Activated CD4-positive, alpha-beta T cell treated with anti-CD3 and anti-CD28 coated beads, Interleukin-2, amount 10 ng/mL, durations not matched to agents 7 days and 5 days (primary cell): ENCODE results near the gene NUP93. TPM values are rescaled to one million over a fixed set of nuclear protein-coding genes. Genes with fewer than 3 reads are reported as not detected.

ENCODE experiments used
- CTCF ChIA-PET: fragments of 350-600 bp; sonication (Branson Sonifier 250); formaldehyde crosslinking; loops from one replicate; lab custom pipeline; 2021; ENCODE audit warnings: antibody characterized with exemption; lab: Charles Lee
- POLR2A ChIA-PET: fragments of 350-600 bp; sonication (Branson Sonifier 250); formaldehyde crosslinking; loops from one replicate; lab custom pipeline; 2021; ENCODE audit warnings: antibody characterized with exemption; lab: Charles Lee
- DNase-seq: peaks from one replicate; pipeline ENCODE4 v3.0.0-alpha.2; 2020
- H3K27ac Mint-ChIP-seq: one replicate; pipeline ENCODE4 v1.8.0; 2021; ENCODE audit warnings: mild to moderate bottlenecking, moderate library complexity, mixed read lengths
- H3K27me3 Mint-ChIP-seq: one replicate; pipeline ENCODE4 v1.8.0; 2021; ENCODE audit warnings: mixed read lengths
- H3K36me3 Mint-ChIP-seq: one replicate; pipeline ENCODE4 v1.8.0; 2021; ENCODE audit warnings: low read depth, mixed read lengths
- H3K4me1 Mint-ChIP-seq: one replicate; pipeline ENCODE4 v1.8.0; 2021; ENCODE audit warnings: mixed read lengths
- H3K4me3 Mint-ChIP-seq: one replicate; pipeline ENCODE4 v1.8.0; 2021; ENCODE audit warnings: mild to moderate bottlenecking, moderate library complexity, mixed read lengths
- H3K9me3 Mint-ChIP-seq: one replicate; pipeline ENCODE4 v1.8.0; 2021; ENCODE audit warnings: mixed read lengths
- total RNA-seq, 2 experiments: library from RNA; stranded (reverse); gene quantifications; one replicate each; pipeline ENCODE4 v1.2.3, GENCODE V29; 2021

The NUP93 gene
- total RNA-seq, 2 experiments from 2014 or later: 85.0 to 85.9 TPM

GRCh38 chr16:56852401-56852730, 122.4 kb downstream of the NUP93 start:
- peaks cover 18% of the 10 kb centered on the region for H3K4me1 Mint-ChIP-seq
- ChIA-PET POLR2A (no interaction called here), CTCF (interaction anchor here (0.6 to 4.4 kb wide), 5 partner anchors 10 to 18 kb away, joined by 3 to 23 read pairs (median 3); no protein-coding TSS in a partner anchor)

DNA sequence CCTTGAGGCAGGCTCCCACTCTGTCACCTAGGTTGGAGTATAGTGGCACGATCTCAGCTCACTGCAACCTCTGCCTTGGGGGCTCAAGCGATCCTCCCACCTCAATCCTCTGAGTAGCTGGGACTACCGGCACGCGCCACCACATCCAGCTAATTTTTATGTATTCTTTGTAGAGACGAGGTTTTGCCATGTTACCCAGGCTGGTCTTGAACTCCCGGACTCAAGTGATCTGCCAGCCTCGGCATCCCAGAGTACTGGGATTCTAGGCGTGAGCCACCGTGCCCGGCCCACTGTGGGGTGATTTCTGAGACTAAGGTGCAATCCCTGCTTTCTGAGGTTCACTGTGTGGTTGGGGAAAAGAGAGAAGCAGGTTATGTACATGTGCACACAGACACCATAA, 123.0 kb downstream of the NUP93 start:
- Mint-ChIP-seq H3K27me3 (no peaks in the 10 kb centered on the region), H3K9me3 (peaks cover 5% of the 10 kb centered on the region), H3K4me3 (no peak overlapping the region), H3K36me3 (peaks cover 13% of the 10 kb centered on the region), H3K4me1 (peaks cover 12% of the 10 kb centered on the region), H3K27ac (no peak overlapping the region)
- DNase-seq: no peak
- POLR2A ChIA-PET: no interaction called here
- CTCF ChIA-PET: interaction anchor here (0.6 to 4.4 kb wide), 4 partner anchors 10 to 17 kb away, joined by 3 to 23 read pairs (median 5); no protein-coding TSS in a partner anchor

More at GRCh38 chr16:56852401-56852730, 122.4 kb downstream of the NUP93 start:
- no peaks in the 10 kb centered on the region for H3K27me3 Mint-ChIP-seq
- H3K36me3 Mint-ChIP-seq: peaks cover 19% of the 10 kb centered on the region
- no peak overlapping the region for H3K4me3 Mint-ChIP-seq
- no peak for DNase-seq
- H3K27ac Mint-ChIP-seq: no peak overlapping the region
- peaks cover 11% of the 10 kb centered on the region for H3K9me3 Mint-ChIP-seq

DNA sequence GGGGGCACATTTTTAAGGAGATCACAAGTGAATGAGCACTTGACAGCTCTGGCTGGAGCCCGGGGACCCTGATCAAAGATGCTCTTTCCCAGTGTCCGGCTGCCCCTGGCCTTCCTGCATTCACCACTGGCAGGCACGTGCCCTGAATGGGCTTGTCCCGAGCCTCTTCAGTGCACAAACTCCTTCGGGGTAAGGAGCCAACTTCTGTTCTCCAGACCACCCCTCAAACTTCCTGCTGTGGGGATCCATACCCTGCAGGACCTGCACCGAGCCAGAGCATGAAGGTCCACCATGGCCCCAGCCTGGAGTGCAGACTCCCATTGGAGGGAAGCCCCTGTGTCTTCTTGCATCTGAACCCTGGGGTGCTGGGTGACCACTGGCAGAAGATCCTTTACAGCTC, 125.3 kb downstream of the NUP93 start:
- H3K9me3 Mint-ChIP-seq: no peaks in the 10 kb centered on the region
- POLR2A ChIA-PET: interaction anchor here (0.6 kb wide), 1 partner anchor 954 kb away, joined by 3 read pairs; no protein-coding TSS in a partner anchor
- CTCF ChIA-PET: interaction anchor here (0.5 to 4.6 kb wide), 4 partner anchors 12 to 255 kb away, joined by 3 to 15 read pairs (median 8); no protein-coding TSS in a partner anchor

DNA sequence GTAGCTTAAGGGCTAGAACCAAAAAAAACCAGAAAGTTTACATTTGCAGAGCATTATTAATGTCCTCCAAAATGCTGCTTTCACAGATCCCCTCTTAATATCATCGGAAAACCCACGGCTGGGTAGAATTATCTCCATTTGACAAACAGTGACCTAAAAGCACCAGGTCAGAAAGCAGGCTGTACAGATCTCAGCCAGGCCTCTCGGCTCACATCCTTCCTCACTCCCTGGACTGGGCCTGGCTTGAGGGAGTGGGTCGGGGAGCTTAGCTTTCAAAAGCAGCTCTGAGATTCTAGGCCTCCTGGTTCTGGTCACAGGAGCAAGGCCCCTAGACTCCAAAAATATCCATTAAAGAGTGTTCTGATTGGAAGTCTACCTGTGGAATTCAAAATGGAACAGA, 126.0 kb downstream of the NUP93 start:
- Mint-ChIP-seq H3K27ac (no peak overlapping the region), H3K9me3 (no peaks in the 10 kb centered on the region), H3K27me3 (no peaks in the 10 kb centered on the region), H3K36me3 (no peaks in the 10 kb centered on the region), H3K4me1 (peaks cover 19% of the 10 kb centered on the region), H3K4me3 (no peak overlapping the region)
- CTCF ChIA-PET: interaction anchor here (1.0 to 4.6 kb wide), 5 partner anchors 11 to 72 kb away, joined by 3 to 15 read pairs (median 8); no protein-coding TSS in a partner anchor
- DNase-seq: no peak
- POLR2A ChIA-PET: no interaction called here

More for the DNA sequence above, 125.3 kb downstream of the NUP93 start:
- DNase-seq: no peak
- H3K27ac Mint-ChIP-seq: no peak overlapping the region
- H3K36me3 Mint-ChIP-seq: no peaks in the 10 kb centered on the region
- no peaks in the 10 kb centered on the region for H3K27me3 Mint-ChIP-seq
- peaks cover 12% of the 10 kb centered on the region for H3K4me1 Mint-ChIP-seq
- H3K4me3 Mint-ChIP-seq: no peak overlapping the region

DNA sequence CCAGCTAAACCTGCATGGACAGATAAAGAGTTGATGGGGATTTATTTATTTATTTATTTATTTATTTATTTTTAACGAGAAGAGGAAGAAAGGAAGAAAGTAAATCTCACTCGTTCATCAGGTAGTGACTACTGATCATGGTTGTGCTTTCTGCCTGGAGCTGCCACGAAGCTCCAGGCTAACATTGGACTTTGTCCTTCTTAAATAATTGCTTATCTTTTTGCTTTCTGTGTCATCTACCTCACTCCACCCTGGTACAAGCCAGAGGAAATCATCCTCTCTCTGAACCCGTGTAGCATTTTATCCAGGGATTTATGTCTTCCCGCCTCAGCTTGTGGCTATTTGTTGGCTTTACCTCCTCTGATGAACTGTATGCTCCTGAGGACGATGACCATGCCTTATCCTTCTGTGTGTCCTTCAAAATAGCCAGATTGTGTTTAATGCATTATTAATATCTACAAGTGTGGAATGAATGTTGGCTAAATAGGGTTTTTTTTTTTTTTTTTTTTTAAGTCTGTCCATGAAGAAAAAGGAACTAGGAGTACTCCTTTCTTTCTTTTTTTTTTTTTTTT, 127.0 kb downstream of the NUP93 start:
- Mint-ChIP-seq H3K4me1 (peaks cover 30% of the 10 kb centered on the region), H3K27me3 (no peaks in the 10 kb centered on the region), H3K9me3 (no peaks in the 10 kb centered on the region), H3K4me3 (no peak overlapping the region), H3K27ac (no peak overlapping the region), H3K36me3 (no peaks in the 10 kb centered on the region)
- DNase-seq: no peak
- POLR2A ChIA-PET: no interaction called here
- CTCF ChIA-PET: interaction anchor here (0.5 to 4.6 kb wide), 5 partner anchors 10 to 183 kb away, joined by 3 to 15 read pairs (median 8); no protein-coding TSS in a partner anchor

- Mint-ChIP-seq H3K4me3 (no peak overlapping the region), H3K27me3 (no peaks in the 10 kb centered on the region), H3K9me3 (no peaks in the 10 kb centered on the region), H3K27ac (no peak overlapping the region), H3K36me3 (no peaks in the 10 kb centered on the region), H3K4me1 (peaks cover 44% of the 10 kb centered on the region)
- DNase-seq: no peak
- CTCF ChIA-PET: interaction anchor here (1.0 to 1.7 kb wide), 4 partner anchors 8 to 241 kb away, joined by 3 to 4 read pairs (median 4); no protein-coding TSS in a partner anchor
- POLR2A ChIA-PET: no interaction called here
Observed at GRCh38 chr16:56858374-56858773, 128.4 kb downstream of the NUP93 start.

- no peaks in the 10 kb centered on the region for H3K36me3 Mint-ChIP-seq
- H3K27me3 Mint-ChIP-seq: no peaks in the 10 kb centered on the region
- CTCF ChIA-PET: interaction anchor here (0.5 to 1.7 kb wide), 11 partner anchors 8 to 242 kb away, joined by 3 to 6 read pairs (median 3); no protein-coding TSS in a partner anchor
- peak overlapping the region; percentile 94 for H3K27ac Mint-ChIP-seq
- DNase-seq: no peak
- H3K4me1 Mint-ChIP-seq: peaks cover 45% of the 10 kb centered on the region
- POLR2A ChIA-PET: interaction anchor here (0.6 kb wide), 1 partner anchor 9 kb away, joined by 3 read pairs; no protein-coding TSS in a partner anchor
- H3K4me3 Mint-ChIP-seq: no peak overlapping the region
- no peaks in the 10 kb centered on the region for H3K9me3 Mint-ChIP-seq
Observed at GRCh38 chr16:56859636-56860035, 129.7 kb downstream of the NUP93 start.

GRCh38 chr16:56860226-56861020, 130.5 kb downstream of the NUP93 start:
- Mint-ChIP-seq H3K27ac (peak overlapping the region; percentile 94), H3K27me3 (no peaks in the 10 kb centered on the region), H3K4me3 (peak overlapping the region; percentile 59), H3K36me3 (no peaks in the 10 kb centered on the region), H3K4me1 (peaks cover 45% of the 10 kb centered on the region), H3K9me3 (no peaks in the 10 kb centered on the region)
- DNase-seq: peak; percentile 51
- ChIA-PET POLR2A (interaction anchor here (0.6 kb wide), 1 partner anchor 8 kb away, joined by 3 read pairs; no protein-coding TSS in a partner anchor), CTCF (interaction anchor here (0.5 to 1.6 kb wide), 8 partner anchors 9 to 160 kb away, joined by 3 to 6 read pairs (median 3); no protein-coding TSS in a partner anchor)

GRCh38 chr16:56861092-56861610, 131.2 kb downstream of the NUP93 start:
- peaks cover 45% of the 10 kb centered on the region for H3K4me1 Mint-ChIP-seq
- no peaks in the 10 kb centered on the region for H3K27me3 Mint-ChIP-seq
- POLR2A ChIA-PET: interaction anchor here (0.6 kb wide), 1 partner anchor 326 kb away, joined by 3 read pairs; no protein-coding TSS in a partner anchor
- H3K9me3 Mint-ChIP-seq: no peaks in the 10 kb centered on the region
- DNase-seq: no peak
- no peaks in the 10 kb centered on the region for H3K36me3 Mint-ChIP-seq
- H3K27ac Mint-ChIP-seq: peak overlapping the region; percentile 94
- CTCF ChIA-PET: interaction anchor here (0.8 to 2.9 kb wide), 3 partner anchors 10 to 15 kb away, joined by 3 to 6 read pairs (median 3); no protein-coding TSS in a partner anchor
- peak overlapping the region; percentile 18 for H3K4me3 Mint-ChIP-seq

GRCh38 chr16:56861756-56862155, 131.8 kb downstream of the NUP93 start:
- Mint-ChIP-seq H3K9me3 (no peaks in the 10 kb centered on the region), H3K36me3 (no peaks in the 10 kb centered on the region), H3K27me3 (no peaks in the 10 kb centered on the region), H3K4me3 (no peak overlapping the region), H3K27ac (peak overlapping the region; percentile 94), H3K4me1 (peaks cover 45% of the 10 kb centered on the region)
- ChIA-PET CTCF (interaction anchor here (0.6 to 2.9 kb wide), 4 partner anchors 9 to 25 kb away, joined by 3 to 6 read pairs (median 3); no protein-coding TSS in a partner anchor), POLR2A (interaction anchor here (0.6 kb wide), 1 partner anchor 267 kb away, joined by 3 read pairs; no protein-coding TSS in a partner anchor)
- no peak for DNase-seq

DNA sequence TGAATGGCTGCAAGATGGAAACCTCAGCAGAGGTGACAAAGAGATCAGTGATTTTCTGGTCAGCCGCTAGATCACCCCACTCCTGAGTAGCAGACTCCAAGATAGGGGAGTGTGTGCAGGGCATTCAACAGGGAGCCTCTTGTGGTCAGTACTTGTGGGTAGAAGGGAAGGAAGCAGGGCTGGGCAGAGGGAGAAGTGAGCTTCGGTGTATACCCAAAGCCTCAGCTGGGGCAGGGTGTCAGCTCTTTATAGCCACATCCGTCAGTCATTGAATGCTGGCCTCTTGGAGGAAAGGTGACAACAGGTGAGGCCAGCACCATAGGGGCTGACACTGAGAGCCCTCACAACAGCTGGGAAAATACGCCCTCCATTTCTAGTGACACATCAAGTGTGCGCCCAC, 132.8 kb downstream of the NUP93 start:
- ChIA-PET CTCF (interaction anchor here (1.0 to 2.9 kb wide), 8 partner anchors 9 to 703 kb away, joined by 3 to 6 read pairs (median 4); no protein-coding TSS in a partner anchor), POLR2A (interaction anchor here (0.6 kb wide), 1 partner anchor 9 kb away, joined by 6 read pairs; no protein-coding TSS in a partner anchor)
- Mint-ChIP-seq H3K36me3 (no peaks in the 10 kb centered on the region), H3K4me1 (peaks cover 45% of the 10 kb centered on the region), H3K27me3 (no peaks in the 10 kb centered on the region), H3K9me3 (no peaks in the 10 kb centered on the region), H3K4me3 (no peak overlapping the region), H3K27ac (no peak overlapping the region)
- no peak for DNase-seq

DNA sequence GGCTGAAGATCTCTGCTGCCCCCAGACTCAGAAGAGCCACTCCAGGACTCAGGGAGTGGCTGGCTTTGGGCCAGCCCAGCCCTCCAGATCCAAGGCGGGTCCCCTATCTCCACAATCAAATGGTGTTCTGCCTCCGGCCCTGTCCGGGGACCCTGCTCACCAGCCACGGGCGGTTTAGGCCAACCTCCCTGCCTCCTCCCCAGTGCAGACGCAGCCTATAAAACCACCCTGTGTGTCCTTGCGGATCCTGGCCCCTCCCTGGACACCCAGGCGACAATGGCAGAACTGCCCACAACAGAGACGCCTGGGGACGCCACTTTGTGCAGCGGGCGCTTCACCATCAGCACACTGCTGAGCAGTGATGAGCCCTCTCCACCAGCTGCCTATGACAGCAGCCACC, 135.0 kb downstream of the NUP93 start, which contains the start of gene SLC12A3:
Gene SLC12A3 (plus strand): TSS at position 248 of the 400 bp plus-strand sequence. CDS start 29 bp downstream, at position 277.
- H3K9me3 Mint-ChIP-seq: no peaks in the 10 kb centered on the region
- H3K27ac Mint-ChIP-seq: peak within 1 kb of the TSS; percentile 55

More for the DNA sequence above, 135.0 kb downstream of the NUP93 start, which contains the start of gene SLC12A3:
- ChIA-PET POLR2A (no interaction called here), CTCF (interaction anchor here (1.2 to 3.2 kb wide), 2 partner anchors 13 to 17 kb away, joined by 3 to 23 read pairs; no protein-coding TSS in a partner anchor)
- H3K36me3 Mint-ChIP-seq: no peaks in the 10 kb centered on the region
- H3K4me1 Mint-ChIP-seq: peaks cover 36% of the 10 kb centered on the region
- DNase-seq: no peak
- no peaks in the 10 kb centered on the region for H3K27me3 Mint-ChIP-seq
- H3K4me3 Mint-ChIP-seq: no peak within 1 kb of the TSS
